Thymus (tissue), 11 donors: ENCODE measurements around the gene KRT4. TPM values are rescaled to one million over a fixed set of nuclear protein-coding genes. Genes with fewer than 3 reads are reported as not detected.
"Not testable (repeated sequence)": the region's sequence is repeated elsewhere in the genome, so short reads cannot be mapped to it uniquely, and the experiment has no call there.

Experiments used
- DNase-seq, 9 donors: peaks; one replicate each; pipeline ENCODE4 v3.0.0-alpha.2; 2013; ENCODE audit warnings: low spot score in 9 of 9, low read depth in 6 of 9, missing footprints in 1 of 9
- H3K27ac ChIP-seq, 2 donors: one replicate each; pipeline ENCODE4 v1.5.1; 2013; ENCODE audit warnings: control low read depth in 1 of 2, low read depth in 1 of 2, low read length in 1 of 2, mild to moderate bottlenecking in 1 of 2, moderate library complexity in 1 of 2
- H3K27me3 ChIP-seq, 2 donors: one replicate each; pipeline ENCODE4 v1.5.1; 2013; ENCODE audit warnings: low read length in 1 of 2; ENCODE audit not compliant: control insufficient read depth in 2 of 2, insufficient read depth in 1 of 2
- H3K36me3 ChIP-seq, 2 donors: one replicate each; pipeline ENCODE4 v1.5.1; 2013; ENCODE audit warnings: low read length in 1 of 2, mild to moderate bottlenecking in 1 of 2, moderate library complexity in 1 of 2; ENCODE audit not compliant: control insufficient read depth in 2 of 2, insufficient read depth in 2 of 2
- H3K4me1 ChIP-seq, 2 donors: one replicate each; pipeline ENCODE4 v1.5.1; 2013; ENCODE audit warnings: low read length in 2 of 2; ENCODE audit not compliant: control insufficient read depth in 2 of 2, insufficient read depth in 2 of 2
- H3K4me3 ChIP-seq, 2 donors: one replicate each; pipeline ENCODE4 v1.5.1; 2013; ENCODE audit warnings: low read length in 2 of 2, control low read depth in 1 of 2, mild to moderate bottlenecking in 1 of 2
- H3K9me3 ChIP-seq, 2 donors: one replicate each; pipeline ENCODE4 v1.5.1; 2013; ENCODE audit warnings: low read length in 1 of 2, mild to moderate bottlenecking in 1 of 2; ENCODE audit not compliant: control insufficient read depth in 2 of 2, insufficient read depth in 1 of 2
- WGBS: extraction: QIAGEN DNeasy Blood & Tissue Kit; methylation state at CpG from one replicate; pipeline ENCODE4 v1.1.7; 2013; 5-methylcytosine and 5-hydroxymethylcytosine counted together
- polyA plus RNA-seq: library from polyadenylated mRNA; stranded (reverse); fragments of 200-250 nt; gene quantifications from one replicate; pipeline ENCODE4 v1.2.3, GENCODE V29; 2013
- total RNA-seq: library from RNA; stranded (reverse); fragments of 120-200 nt; gene quantifications from one replicate; pipeline ENCODE4 v1.2.4, GENCODE V29; 2013
- donor health status: healthy.

KRT4 gene
- total and polyA plus RNA-seq, 2 donors = 0.66 to 24.8 TPM

- Histone ChIP-seq H3K27me3 (peaks cover 0 to 7% of the 10 kb centered on the region in 2 donors), H3K4me3 (no peak overlapping the region), H3K4me1 (no peaks in the 10 kb centered on the region), H3K27ac (no peak overlapping the region), H3K9me3 (no peaks in the 10 kb centered on the region), H3K36me3 (no peaks in the 10 kb centered on the region)
- WGBS = 96% methylated on average over 4 of the region's 4 CpGs
- DNase-seq = no peak
Measured at GRCh38 chr12:52798003-52798670, 15.8 kb downstream of the KRT4 start.

- Histone ChIP-seq H3K27me3 (peaks cover 0 to 7% of the 10 kb centered on the region in 2 donors), H3K9me3 (no peaks in the 10 kb centered on the region), H3K36me3 (no peaks in the 10 kb centered on the region), H3K4me3 (no peak overlapping the region), H3K4me1 (no peaks in the 10 kb centered on the region), H3K27ac (no peak overlapping the region)
- no peak for DNase-seq
Measured at GRCh38 chr12:52797529-52797894, 16.4 kb downstream of the KRT4 start.

- Histone ChIP-seq H3K9me3 (no peaks in the 10 kb centered on the region), H3K4me3 (no peak overlapping the region), H3K27me3 (peaks cover 0 to 7% of the 10 kb centered on the region in 2 donors), H3K4me1 (no peaks in the 10 kb centered on the region), H3K27ac (no peak overlapping the region), H3K36me3 (no peaks in the 10 kb centered on the region)
- DNase-seq = no peak
- 90% methylated on average over 3 of the region's 3 CpGs for WGBS
Measured at GRCh38 chr12:52796839-52797528, 16.9 kb downstream of the KRT4 start.

- Histone ChIP-seq H3K4me3 (no peak overlapping the region), H3K36me3 (no peaks in the 10 kb centered on the region), H3K4me1 (no peaks in the 10 kb centered on the region), H3K27ac (no peak overlapping the region), H3K27me3 (peaks cover 0 to 10% of the 10 kb centered on the region in 2 donors), H3K9me3 (no peaks in the 10 kb centered on the region)
- WGBS = 96% methylated on average over 3 of the region's 3 CpGs
- no peak for DNase-seq
Measured at GRCh38 chr12:52796429-52796794, 17.5 kb downstream of the KRT4 start.

- Histone ChIP-seq H3K27me3 (peaks cover 0 to 15% of the 10 kb centered on the region in 2 donors), H3K9me3 (no peaks in the 10 kb centered on the region), H3K4me3 (no peak within 1 kb of the TSS), H3K4me1 (no peaks in the 10 kb centered on the region), H3K36me3 (no peaks in the 10 kb centered on the region), H3K27ac (no peak within 1 kb of the TSS)
- WGBS = 95% methylated on average over 17 of the region's 17 CpGs
- DNase-seq = no peak
Measured at GRCh38 chr12:52795694-52796428, 18.1 kb downstream of the KRT4 start, which contains the start of gene KRT3. TSS of gene KRT3 (minus strand) at chr12:52796117. CDS start at chr12:52796042, 75 bp downstream.

- DNase-seq, H3K36me3 ChIP-seq, H3K27ac ChIP-seq, H3K4me3 ChIP-seq, H3K9me3 ChIP-seq, H3K4me1 ChIP-seq: not testable (repeated sequence)
- peaks cover 3 to 21% of the 10 kb centered on the region in 2 donors for H3K27me3 ChIP-seq
- 96% methylated on average over 2 of the region's 2 CpGs for WGBS
Measured at GRCh38 chr12:52795332-52795674, 18.6 kb downstream of the KRT4 start.

GRCh38 chr12:52794479-52795331 lies 19.2 kb downstream of the KRT4 start:
- Histone ChIP-seq H3K4me3 (no peak overlapping the region), H3K4me1 (peaks cover 0 to 3% of the 10 kb centered on the region in 2 donors), H3K27ac (no peak overlapping the region), H3K9me3 (no peaks in the 10 kb centered on the region), H3K36me3 (no peaks in the 10 kb centered on the region), H3K27me3 (peaks cover 6 to 25% of the 10 kb centered on the region in 2 donors)
- DNase-seq = no peak
- 70% methylated on average over 5 of the region's 5 CpGs for WGBS

- Histone ChIP-seq H3K9me3 (no peaks in the 10 kb centered on the region), H3K27me3 (peaks cover 8 to 41% of the 10 kb centered on the region in 2 donors), H3K27ac (no peak overlapping the region), H3K4me1 (peaks cover 0 to 3% of the 10 kb centered on the region in 2 donors), H3K4me3 (no peak overlapping the region), H3K36me3 (no peaks in the 10 kb centered on the region)
- DNase-seq = no peak
- WGBS = 83% methylated on average over 10 of the region's 10 CpGs
Measured at GRCh38 chr12:52792185-52793029, 21.5 kb downstream of the KRT4 start.
